Measurements from ENCODE around the gene ABCD1. TPM values are rescaled to one million over a fixed set of nuclear protein-coding genes. Genes with fewer than 3 reads are reported as not detected.
A peak's percentile ranks its signal among the peaks of the same experiment; 100 is the strongest.

ABCD1 gene
- total RNA-seq, 1 donor from 2014 or later = 16.5 TPM

DNA sequence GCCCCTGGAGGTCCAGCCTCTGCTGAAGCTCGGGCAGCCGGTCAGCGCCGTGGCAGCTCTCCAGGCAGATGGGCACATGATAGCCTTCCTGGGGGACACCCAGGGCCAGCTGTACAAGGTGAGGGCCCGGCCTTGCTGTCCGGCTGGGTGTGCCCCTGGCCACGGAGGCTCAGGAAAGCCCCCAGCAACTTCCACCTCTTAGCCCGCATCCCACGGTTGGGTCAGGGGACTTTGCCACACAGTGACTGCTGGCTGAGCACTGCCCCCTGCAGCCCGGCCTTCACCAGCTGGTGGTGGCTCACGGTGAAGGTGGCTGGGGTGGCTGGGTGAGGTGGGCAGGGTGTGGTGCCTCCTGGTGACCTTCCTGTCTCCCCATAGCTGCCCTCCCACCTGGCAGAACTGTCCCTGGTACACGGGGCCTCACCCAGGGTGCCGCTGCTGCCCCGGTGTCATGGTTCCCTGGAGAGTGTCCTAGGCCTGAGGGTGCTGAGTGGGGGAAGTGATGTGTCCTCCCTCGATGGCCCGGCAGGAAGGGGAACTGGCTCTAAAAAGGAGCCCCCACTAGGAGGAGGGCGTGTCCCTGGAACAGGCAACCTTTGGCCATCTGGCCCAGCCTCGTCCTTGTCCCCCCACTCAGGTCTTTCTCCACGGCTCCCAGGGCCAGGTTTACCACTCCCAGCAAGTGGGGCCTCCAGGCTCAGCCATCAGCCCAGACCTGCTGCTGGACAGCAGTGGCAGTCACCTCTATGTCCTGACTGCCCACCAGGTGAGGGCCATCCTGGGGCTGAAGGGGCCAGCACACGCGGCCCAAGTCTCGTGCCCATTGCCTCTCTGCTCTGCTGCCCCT is 43.9 kb downstream of the ABCD1 start:
- DNase-seq (no peak), ATAC-seq (no peak)
- intact Hi-C loops (cut with micrococcal nuclease) = loop anchor here (10.0 kb wide), 1 partner anchor 186 kb away; no protein-coding TSS in a partner anchor

DNA sequence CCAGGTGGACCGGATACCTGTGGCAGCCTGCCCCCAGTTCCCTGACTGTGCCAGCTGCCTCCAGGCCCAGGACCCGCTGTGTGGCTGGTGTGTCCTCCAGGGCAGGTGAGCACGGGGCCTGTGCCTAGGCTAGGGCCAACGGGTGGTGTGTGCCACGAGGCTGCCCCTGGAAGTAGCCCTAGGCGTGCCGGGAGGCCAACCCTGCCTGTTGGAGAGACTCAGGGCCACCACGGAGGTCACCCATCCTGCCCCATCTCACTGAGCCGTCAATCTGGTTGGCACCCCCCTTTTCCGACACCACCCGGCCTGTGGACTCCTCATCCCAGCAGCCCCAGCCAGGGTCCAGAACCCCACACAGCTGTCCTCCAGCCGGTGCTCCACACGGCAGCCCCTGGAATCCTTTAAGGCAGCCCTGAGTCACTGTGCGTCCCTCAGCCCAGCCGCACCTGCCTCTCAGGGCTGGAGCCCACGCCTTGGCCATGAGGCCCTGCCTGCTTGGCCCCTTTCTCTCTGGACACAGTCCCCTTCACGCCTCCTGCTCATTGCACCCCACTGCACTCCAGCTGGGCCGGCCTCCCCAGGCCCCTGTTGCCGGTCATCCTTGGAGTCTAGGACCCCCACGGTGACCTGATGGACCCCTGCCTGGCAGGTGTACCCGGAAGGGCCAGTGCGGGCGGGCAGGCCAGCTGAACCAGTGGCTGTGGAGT is 44.7 kb downstream of the ABCD1 start:
- no peak for ATAC-seq
- intact Hi-C loops (cut with micrococcal nuclease) = loop anchor here (10.0 kb wide), 1 partner anchor 185 kb away; no protein-coding TSS in a partner anchor
- DNase-seq = no peak

DNA sequence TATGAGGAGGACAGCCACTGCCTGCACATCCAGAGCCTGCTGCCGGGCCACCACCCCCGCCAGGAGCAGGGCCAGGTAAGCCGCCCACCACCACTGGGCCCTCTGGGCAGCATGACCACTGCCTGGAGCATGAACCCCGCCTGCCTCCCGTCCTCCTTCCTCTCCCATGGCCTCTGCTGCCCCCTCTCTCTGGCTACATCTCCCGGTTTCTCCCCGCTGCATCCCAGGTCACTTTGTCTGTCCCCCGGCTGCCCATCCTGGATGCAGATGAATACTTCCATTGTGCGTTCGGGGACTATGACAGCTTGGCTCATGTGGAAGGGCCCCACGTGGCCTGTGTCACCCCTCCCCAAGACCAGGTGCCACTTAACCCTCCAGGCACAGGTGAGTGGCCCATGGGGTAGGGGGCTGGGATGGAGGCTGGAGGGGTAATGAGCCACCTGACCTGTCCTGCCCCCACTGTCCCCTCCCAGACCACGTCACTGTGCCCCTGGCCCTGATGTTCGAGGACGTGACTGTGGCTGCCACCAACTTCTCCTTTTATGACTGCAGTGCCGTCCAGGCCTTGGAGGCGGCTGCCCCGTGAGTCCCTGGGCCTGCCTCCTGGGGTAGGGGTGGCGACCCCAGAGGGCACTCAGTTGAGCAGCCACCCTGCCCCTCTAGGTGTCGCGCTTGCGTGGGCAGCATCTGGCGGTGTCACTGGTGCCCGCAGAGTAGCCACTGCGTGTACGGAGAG is 45.4 kb downstream of the ABCD1 start:
- DNase-seq (no peak), ATAC-seq (no peak)
- intact Hi-C loops (cut with micrococcal nuclease) = loop anchor here (10.0 kb wide), 1 partner anchor 185 kb away; no protein-coding TSS in a partner anchor

DNA sequence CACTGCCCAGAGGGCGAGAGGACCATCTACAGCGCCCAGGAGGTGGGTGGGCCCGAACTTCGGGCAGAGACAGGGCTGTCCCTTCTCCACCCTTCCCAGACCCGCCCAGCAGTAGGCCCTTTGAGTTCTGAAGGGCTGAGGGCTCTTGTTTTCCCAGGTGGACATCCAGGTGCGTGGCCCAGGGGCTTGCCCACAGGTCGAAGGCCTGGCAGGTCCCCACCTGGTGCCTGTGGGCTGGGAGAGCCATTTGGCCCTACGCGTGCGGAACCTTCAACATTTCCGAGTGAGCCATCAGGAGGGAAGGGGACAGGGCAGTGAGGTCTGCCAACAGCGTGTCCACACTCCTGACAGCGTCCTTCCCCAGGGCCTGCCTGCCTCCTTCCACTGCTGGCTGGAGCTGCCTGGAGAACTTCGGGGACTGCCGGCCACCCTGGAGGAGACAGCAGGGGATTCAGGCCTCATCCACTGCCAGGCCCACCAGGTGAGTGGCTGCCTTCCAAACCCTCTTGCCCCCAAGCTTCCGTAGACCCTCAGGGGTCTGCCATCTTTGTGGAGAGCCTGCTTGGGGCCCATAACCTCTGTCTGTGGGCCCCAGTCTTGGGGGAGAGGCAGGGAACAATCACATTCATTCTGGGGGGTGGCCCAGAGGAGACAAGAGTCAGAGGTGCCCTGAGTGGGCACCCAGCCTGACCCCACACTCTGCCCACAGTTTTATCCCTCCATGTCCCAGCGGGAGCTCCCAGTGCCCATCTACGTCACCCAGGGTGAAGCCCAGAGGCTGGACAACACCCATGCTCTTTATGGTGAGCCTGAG is 46.2 kb downstream of the ABCD1 start:
- ATAC-seq = no peak
- DNase-seq = no peak
- intact Hi-C loops (cut with micrococcal nuclease) = no loop called here

DNA sequence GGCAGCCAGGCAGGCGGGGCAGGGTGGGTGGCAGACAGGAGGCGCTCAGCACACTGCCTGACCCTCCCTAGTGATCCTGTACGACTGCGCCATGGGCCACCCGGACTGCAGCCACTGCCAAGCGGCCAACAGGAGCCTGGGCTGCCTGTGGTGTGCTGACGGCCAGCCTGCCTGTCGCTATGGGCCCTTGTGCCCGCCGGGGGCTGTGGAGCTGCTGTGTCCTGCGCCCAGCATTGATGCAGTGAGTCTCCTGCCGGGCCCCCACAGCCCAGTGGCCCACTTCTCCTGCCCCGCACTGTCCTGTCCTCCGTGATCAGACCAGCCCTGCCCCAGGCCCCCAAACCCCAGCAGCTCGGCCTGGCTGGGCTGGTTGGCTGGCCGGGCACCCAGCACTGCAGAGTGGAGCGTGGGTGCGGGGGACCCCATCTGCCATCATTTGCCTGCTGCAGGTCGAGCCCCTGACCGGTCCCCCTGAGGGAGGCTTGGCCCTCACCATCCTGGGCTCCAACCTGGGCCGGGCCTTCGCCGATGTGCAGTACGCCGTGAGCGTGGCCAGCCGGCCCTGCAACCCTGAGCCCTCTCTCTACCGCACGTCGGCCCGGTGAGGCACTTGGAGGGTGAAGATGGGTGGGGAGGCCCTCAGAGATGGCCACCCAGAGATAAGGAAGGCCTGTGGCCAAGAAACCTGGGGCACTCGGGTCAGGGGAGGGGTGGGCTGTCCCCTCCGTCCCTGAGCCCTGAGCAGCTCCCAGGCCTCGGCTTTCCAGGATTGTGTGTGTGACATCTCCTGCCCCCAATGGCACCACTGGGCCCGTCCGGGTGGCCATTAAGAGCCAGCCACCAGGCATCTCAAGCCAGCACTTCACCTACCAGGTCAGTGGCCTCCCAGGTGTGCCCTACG is 47.0 kb downstream of the ABCD1 start:
- intact Hi-C loops (cut with micrococcal nuclease) = no loop called here
- ATAC-seq (no peak), DNase-seq (no peak)

DNA sequence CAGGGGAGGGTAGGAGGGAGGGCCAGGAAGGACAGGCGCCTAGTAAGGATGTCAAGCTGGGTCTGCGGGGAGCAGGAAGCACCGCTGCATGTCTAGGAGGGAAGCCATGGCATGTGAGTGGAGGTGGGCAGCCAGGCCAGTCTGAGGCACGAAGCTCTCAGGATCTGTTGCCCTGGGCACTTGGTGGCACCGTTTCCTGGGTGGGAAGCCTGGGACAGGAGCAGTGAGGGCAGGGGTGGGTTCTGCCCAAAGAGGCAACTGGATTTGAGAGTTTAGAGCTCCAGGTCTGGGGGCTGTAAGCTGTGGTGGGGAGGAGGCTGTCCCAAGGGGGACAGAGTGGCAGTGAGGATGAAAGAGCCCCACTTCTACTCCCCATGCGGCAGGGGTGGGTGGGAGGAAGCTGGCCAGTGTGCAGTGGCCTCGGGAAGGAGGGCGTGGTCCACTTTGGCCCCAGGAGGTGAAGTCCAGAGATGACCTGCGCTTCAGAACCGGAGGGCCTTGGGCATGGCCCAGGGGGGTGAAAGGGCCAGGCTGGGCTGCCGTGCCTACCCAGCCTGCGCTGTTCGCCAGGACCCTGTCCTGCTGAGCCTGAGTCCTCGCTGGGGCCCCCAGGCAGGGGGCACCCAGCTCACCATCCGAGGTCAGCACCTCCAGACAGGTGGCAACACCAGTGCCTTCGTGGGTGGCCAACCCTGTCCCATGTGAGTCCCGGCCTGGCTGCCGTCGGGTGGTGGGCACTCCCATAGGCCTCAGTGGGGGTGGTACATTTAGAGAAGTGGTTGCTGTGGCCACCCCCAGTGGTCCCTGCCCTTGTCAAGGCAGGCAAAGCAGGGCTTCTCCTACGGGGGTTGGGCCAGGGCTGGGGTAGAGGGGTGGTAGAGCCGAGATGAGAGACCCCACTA is 47.9 kb downstream of the ABCD1 start:
- DNase-seq = no peak
- intact Hi-C loops (cut with micrococcal nuclease) = no loop called here
- ATAC-seq = no peak

DNA sequence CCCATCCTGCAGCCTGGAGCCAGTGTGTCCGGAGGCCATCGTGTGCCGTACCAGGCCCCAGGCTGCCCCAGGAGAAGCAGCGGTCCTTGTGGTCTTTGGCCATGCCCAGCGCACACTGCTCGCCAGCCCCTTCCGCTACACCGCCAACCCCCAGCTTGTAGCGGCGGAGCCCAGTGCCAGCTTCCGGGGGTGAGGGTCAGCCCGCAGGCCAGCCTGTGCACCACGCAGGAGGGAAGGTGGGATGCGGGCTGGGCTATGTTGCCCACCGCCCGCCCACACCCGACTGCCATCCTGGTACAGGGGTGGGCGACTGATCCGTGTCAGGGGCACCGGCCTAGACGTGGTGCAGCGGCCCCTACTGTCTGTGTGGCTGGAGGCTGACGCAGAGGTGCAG is 48.6 kb downstream of the ABCD1 start:
- ATAC-seq = no peak
- DNase-seq = no peak
- intact Hi-C loops (cut with micrococcal nuclease) = no loop called here

DNA sequence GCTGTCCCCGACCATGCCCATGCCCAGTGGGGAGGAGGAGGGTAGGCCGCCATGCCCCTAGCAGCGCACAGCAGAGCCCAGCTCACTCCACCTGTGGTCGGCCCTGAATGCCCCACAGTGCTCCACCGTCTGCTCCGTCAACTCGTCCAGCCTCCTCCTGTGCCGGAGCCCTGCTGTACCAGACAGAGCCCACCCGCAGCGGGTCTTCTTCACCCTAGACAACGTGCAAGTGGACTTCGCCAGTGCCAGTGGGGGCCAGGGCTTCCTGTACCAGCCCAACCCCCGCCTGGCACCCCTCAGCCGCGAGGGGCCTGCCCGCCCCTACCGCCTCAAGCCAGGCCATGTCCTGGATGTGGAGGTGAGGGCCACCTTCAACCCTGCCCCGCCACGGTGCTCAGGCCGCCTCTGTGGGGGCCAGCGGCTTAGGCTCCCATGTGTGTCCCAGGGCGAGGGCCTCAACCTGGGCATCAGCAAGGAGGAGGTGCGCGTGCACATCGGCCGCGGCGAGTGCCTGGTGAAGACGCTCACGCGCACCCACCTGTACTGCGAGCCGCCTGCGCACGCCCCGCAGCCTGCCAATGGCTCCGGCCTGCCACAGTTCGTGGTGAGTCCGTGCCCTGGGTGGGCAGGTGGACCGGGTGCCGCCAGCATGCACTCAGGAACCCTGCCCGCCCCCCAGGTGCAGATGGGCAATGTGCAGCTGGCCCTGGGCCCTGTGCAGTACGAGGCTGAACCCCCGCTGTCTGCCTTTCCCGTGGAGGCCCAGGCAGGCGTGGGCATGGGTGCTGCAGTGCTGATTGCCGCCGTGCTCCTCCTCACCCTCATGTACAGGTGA is 49.3 kb downstream of the ABCD1 start:
- intact Hi-C loops (cut with micrococcal nuclease) = no loop called here
- DNase-seq (no peak), ATAC-seq (no peak)

DNA sequence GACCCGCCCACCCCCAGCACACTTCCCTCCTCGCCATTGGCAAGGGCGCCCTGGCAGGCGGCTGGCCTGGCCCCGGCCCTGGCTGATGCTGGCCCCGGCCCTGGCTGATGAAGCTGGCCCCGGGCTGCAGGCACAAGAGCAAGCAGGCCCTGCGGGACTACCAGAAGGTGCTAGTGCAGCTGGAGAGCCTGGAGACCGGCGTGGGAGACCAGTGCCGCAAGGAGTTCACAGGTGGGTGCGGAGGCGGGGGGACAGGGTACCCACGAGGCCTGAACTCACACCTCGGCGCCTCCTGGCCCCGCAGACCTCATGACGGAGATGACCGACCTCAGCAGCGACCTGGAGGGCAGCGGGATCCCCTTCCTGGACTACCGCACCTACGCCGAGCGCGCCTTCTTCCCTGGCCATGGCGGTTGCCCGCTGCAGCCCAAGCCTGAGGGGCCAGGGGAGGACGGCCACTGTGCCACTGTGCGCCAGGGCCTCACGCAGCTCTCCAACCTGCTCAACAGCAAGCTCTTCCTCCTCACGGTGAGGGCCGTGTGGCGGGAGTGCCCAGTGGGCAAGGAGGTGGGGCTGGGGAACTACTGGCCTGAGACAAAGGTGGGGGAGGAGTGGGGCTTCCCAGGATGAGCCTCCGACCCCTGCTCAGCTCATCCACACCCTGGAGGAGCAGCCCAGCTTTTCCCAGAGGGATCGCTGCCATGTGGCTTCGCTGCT is 50.1 kb downstream of the ABCD1 start:
- DNase-seq = peak; percentile 8
- ATAC-seq = no peak
- intact Hi-C loops (cut with micrococcal nuclease) = no loop called here

DNA sequence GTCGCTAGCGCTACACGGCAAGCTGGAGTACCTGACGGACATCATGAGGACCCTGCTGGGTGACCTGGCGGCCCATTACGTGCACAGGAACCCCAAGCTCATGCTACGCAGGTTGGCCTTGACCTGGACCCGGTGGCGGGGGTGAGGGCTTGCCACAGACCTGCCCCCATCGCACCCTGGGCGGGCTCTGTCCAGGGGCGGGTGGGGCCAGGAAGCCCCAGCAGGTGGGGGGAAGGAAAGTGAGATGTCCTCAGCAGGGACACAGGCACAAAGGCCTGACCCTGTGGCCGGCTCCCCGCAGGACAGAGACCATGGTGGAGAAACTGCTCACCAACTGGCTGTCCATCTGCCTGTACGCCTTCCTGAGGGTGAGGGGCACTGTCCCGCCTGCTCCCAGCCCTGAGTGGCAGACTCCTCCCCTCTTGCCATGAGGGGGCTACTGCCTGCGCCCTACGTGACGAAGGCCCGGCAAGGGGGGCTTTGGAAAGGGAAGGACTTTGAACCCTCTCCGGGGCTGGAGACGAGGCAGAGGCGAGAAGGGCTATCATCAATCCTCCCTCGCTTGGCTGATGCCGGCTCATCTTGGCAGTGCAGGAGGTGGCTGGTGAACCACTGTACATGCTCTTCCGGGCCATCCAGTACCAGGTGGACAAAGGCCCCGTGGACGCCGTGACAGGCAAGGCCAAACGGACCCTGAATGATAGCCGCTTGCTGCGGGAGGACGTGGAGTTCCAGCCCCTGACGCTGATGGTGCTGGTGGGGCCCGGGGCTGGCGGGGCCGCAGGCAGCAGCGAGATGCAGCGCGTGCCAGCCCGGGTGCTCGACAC is 50.9 kb downstream of the ABCD1 start:
- intact Hi-C loops (cut with micrococcal nuclease) = no loop called here
- DNase-seq (peak; percentile 9), ATAC-seq (no peak)

DNA sequence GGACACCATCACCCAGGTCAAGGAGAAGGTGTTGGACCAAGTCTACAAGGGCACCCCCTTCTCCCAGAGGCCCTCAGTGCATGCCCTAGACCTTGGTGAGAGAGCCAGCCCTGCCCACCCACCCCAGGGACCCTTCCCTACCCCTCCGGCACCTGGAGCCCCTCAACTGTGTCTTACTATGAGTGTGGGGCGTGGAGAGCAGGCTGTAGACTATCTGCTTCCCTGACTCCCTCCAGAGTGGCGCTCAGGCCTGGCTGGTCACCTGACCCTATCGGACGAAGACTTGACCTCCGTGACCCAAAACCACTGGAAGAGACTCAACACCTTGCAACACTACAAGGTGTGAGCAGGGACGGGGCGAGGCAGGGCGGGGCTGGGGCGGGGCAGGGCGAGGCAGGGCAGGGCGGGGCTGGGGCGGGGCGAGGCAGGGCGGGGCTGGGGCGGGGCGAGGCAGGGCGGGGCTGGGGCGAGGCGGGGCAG is 51.5 kb downstream of the ABCD1 start:
- intact Hi-C loops (cut with micrococcal nuclease) = no loop called here
- ATAC-seq (no peak), DNase-seq (no peak)

DNA sequence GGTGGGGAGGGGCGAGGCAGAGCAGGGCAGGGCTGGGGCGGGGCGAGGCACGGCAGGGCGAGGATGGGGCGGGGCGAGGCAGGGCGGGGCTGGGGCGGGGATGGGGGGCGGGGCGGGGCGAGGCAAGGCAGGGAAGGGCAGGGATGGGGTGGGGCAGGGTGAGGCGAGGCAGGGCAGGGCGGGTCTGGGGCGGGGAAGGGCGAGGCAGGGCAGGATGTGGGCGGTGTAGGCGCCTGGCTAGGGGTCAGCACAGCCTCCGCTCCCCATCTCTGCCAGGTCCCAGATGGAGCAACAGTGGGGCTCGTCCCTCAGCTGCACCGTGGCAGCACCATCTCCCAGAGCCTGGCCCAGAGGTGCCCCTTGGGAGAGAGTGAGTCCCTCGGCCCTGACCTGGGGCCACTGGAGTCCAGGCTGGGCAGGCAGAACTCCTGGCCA is 52.0 kb downstream of the ABCD1 start:
- DNase-seq (peak; percentile 10), ATAC-seq (no peak)
- intact Hi-C loops (cut with micrococcal nuclease) = no loop called here

DNA sequence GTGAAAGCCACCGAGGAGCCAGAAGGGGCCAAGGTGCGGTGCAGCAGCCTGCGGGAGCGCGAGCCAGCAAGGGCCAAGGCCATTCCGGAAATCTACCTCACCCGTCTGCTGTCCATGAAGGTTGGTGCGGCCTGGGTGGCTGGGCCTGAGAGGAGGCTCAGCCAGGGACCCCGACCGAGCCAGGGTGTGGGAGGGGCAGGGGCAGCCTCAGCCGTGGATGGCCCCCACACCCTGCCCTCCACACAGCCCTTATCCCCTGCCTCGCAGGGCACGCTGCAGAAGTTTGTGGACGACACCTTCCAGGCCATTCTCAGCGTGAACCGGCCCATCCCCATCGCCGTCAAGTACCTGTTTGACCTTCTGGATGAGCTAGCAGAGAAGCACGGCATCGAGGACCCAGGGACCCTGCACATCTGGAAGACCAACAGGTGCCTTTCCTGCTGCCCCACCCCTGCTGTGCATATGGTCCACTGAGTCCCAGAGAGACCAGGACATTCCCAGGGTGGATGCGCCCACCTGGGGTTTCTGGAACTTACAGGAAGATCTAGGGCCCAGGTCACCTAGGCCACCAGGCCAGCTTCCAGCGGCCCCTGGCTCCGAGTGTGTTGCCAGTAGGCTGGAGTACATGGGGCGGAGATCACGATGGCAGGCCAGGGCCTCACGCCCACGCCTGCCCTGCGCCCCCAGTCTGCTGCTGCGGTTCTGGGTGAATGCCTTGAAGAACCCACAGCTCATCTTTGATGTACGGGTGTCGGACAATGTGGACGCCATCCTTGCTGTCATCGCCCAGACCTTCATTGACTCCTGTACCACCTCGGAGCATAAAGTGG is 52.8 kb downstream of the ABCD1 start:
- intact Hi-C loops (cut with micrococcal nuclease) = no loop called here
- DNase-seq (peak; percentile 22), ATAC-seq (no peak)

DNA sequence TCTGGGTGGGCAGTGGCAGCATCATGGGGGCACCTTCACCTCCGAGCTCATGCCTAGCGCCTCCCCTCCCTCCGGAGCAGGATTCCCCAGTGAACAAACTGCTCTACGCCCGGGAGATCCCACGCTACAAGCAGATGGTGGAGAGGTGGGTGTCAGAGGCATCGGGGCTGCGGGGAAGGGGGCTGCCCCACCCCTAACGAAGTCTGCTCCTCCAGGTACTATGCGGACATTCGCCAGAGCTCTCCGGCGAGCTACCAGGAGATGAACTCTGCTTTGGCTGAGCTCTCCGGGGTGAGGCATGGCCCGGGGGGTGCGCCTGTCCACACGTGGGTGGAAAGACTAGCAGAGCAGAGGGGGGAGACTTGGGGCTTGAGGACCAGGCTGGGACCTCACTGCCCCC is 53.5 kb downstream of the ABCD1 start:
- DNase-seq = peak; percentile 6
- ATAC-seq = no peak
- intact Hi-C loops (cut with micrococcal nuclease) = no loop called here
